HepG2 (cell line): ENCODE results near the gene ABCB8. TPM values are rescaled to one million over a fixed set of nuclear protein-coding genes. Genes with fewer than 3 reads are reported as not detected.

ENCODE experiments used
- ATAD3A ChIP-seq: sonication (generic); formaldehyde crosslinking; IDR thresholded peaks from 2 replicates; pipeline ENCODE4 v1.4.0; 2020; ENCODE audit warnings: missing genetic modification reagents
- BCLAF1 ChIP-seq: fragments of 450-650 bp; IDR thresholded peaks from 2 replicates; pipeline ENCODE4 v1.6.1; 2017; ENCODE audit warnings: mild to moderate bottlenecking
- CHD4 ChIP-seq: fragments of 200-600 bp; sonication (generic); IDR thresholded peaks from 2 replicates; pipeline ENCODE4 v1.7.0; 2017; ENCODE audit warnings: mild to moderate bottlenecking, low read length, borderline replicate concordance
- CREB3 ChIP-seq: sonication (generic); formaldehyde crosslinking; IDR thresholded peaks from 2 replicates; pipeline ENCODE4 v1.5.0; 2020; ENCODE audit warnings: missing genetic modification reagents
- FIP1L1 ChIP-seq: fragments of 200-400 bp; formaldehyde crosslinking; IDR thresholded peaks from 2 replicates; pipeline ENCODE4 v1.6.1; 2018; ENCODE audit warnings: low read depth, mild to moderate bottlenecking, low read length, moderate library complexity, borderline replicate concordance; ENCODE audit not compliant: insufficient read depth
- LRRFIP1 ChIP-seq: sonication (generic); formaldehyde crosslinking; conservative IDR thresholded peaks from 2 replicates; pipeline ENCODE4 v1.4.0; 2020; ENCODE audit warnings: missing genetic modification reagents
- MIER3 ChIP-seq: IDR thresholded peaks from 2 replicates; pipeline ENCODE4 v1.6.1; 2016; ENCODE audit warnings: missing compliant biosample characterization, borderline replicate concordance
- NR1H2 ChIP-seq: sonication (generic); formaldehyde crosslinking; IDR thresholded peaks from 2 replicates; pipeline ENCODE4 v1.8.1; 2022; ENCODE audit warnings: low read depth, missing genetic modification reagents, borderline replicate concordance
- ONECUT2 ChIP-seq: sonication (generic); formaldehyde crosslinking; IDR thresholded peaks from 2 replicates; pipeline ENCODE4 v1.4.0; 2020; ENCODE audit warnings: missing genetic modification reagents
- SAP130 ChIP-seq: IDR thresholded peaks from 2 replicates; pipeline ENCODE4 v1.6.1; 2016; ENCODE audit warnings: low read depth
- SMARCC2 ChIP-seq: fragments of 450-650 bp; IDR thresholded peaks from 2 replicates; pipeline ENCODE4 v1.6.1; 2017; ENCODE audit warnings: antibody characterized with exemption, mild to moderate bottlenecking
- STAG1 ChIP-seq: sonication (generic); formaldehyde crosslinking; IDR thresholded peaks from 2 replicates; pipeline ENCODE4 v1.4.0; 2020; ENCODE audit warnings: missing genetic modification reagents
- TIGD3 ChIP-seq: sonication (generic); formaldehyde crosslinking; IDR thresholded peaks from 2 replicates; pipeline ENCODE4 v1.5.1; 2020; ENCODE audit warnings: mild to moderate bottlenecking, missing genetic modification reagents, borderline replicate concordance
- ZNF256 ChIP-seq: sonication (generic); formaldehyde crosslinking; conservative IDR thresholded peaks from 2 replicates; pipeline ENCODE4 v1.4.0; 2020; ENCODE audit warnings: missing genetic modification reagents
- ZNF260 ChIP-seq: sonication (generic); formaldehyde crosslinking; IDR thresholded peaks from 2 replicates; pipeline ENCODE4 v1.4.0; 2020; ENCODE audit warnings: missing genetic modification reagents, low read depth, mild to moderate bottlenecking, borderline replicate concordance
- ZNF329 ChIP-seq: sonication (generic); formaldehyde crosslinking; IDR thresholded peaks from 2 replicates; pipeline ENCODE4 v1.9.0; 2021; ENCODE audit warnings: low read depth, mild to moderate bottlenecking, missing genetic modification reagents
- ZSCAN25 ChIP-seq: sonication (generic); formaldehyde crosslinking; IDR thresholded peaks from 2 replicates; pipeline ENCODE4 v1.8.0; 2022; ENCODE audit warnings: mild to moderate bottlenecking, missing genetic modification reagents
- polyA plus RNA-seq, 8 experiments: library from polyadenylated mRNA; depleted of rRNA in 3 of 8; stranded (reverse) in 7 of 8; unstranded in 1 of 8; fragments of >200 nt; fragmentation: Illumina TruSeq in 4 of 8; extraction: Trizol in 4 of 8; gene quantifications; 2 replicates each; pipeline versions ENCODE4 v1.2.1 to v1.2.3, GENCODE V29; 2011 to 2016; ENCODE audit warnings: low read depth in 4 of 8, missing spikeins in 1 of 8, mixed read lengths in 1 of 8; ENCODE audit not compliant: insufficient read depth in 1 of 8
- total RNA-seq, 5 experiments: library from RNA; depleted of rRNA; stranded (reverse); fragments of >200 nt; fragmentation: Illumina TruSeq; extraction: Trizol; gene quantifications; 2 replicates each; pipeline ENCODE4 v1.2.3, GENCODE V29; 2016; ENCODE audit warnings: low read depth in 1 of 5
- TF ChIP-seq, protein P1 (sequence below): sonication (generic); formaldehyde crosslinking; IDR thresholded peaks from 2 replicates; pipeline ENCODE4 v1.4.0; 2020; ENCODE audit warnings: mild to moderate bottlenecking, missing genetic modification reagents

The ABCB8 gene
- total and polyA plus RNA-seq, 2 of the 13 experiments (the other 11 are each of a cell fraction or from before 2014, with no cell fraction given), result 6.6 to 16.7 TPM

GRCh38 chr7:151082141-151083070 is 54.2 kb downstream of the ABCB8 start (continued):
- TF ChIP-seq LRRFIP1 (CRISPR knock-in tag) (no peak), SMARCC2 (no peak), ONECUT2 (CRISPR knock-in tag) (no peak), SAP130 (no peak; the same call in 1 of the 2 replicates), ATAD3A (CRISPR knock-in tag) (no peak), CREB3 (no peak), STAG1 (CRISPR knock-in tag) (no peak), NR1H2 (CRISPR knock-in tag) (no peak), FIP1L1 (no peak), ZNF329 (no peak), CHD4 (no peak), ZSCAN25 (peak; percentile 74), BCLAF1 (no peak), ZNF260 (CRISPR knock-in tag) (no peak), MIER3 (no peak), TIGD3 (CRISPR knock-in tag) (no peak), ZNF256 (no peak)
- TF ChIP-seq, protein P1, sequence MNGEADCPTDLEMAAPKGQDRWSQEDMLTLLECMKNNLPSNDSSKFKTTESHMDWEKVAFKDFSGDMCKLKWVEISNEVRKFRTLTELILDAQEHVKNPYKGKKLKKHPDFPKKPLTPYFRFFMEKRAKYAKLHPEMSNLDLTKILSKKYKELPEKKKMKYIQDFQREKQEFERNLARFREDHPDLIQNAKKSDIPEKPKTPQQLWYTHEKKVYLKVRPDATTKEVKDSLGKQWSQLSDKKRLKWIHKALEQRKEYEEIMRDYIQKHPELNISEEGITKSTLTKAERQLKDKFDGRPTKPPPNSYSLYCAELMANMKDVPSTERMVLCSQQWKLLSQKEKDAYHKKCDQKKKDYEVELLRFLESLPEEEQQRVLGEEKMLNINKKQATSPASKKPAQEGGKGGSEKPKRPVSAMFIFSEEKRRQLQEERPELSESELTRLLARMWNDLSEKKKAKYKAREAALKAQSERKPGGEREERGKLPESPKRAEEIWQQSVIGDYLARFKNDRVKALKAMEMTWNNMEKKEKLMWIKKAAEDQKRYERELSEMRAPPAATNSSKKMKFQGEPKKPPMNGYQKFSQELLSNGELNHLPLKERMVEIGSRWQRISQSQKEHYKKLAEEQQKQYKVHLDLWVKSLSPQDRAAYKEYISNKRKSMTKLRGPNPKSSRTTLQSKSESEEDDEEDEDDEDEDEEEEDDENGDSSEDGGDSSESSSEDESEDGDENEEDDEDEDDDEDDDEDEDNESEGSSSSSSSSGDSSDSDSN (CRISPR knock-in tag), result peak; percentile 32; the same call in 1 of the 2 replicates
